ENCODE measurements around the gene THBS3.
"Not testable (repeated sequence)": the region's sequence is repeated elsewhere in the genome, so short reads cannot be mapped to it uniquely, and the experiment has no call there.

Gene THBS3

GRCh38 chr1:155208541-155209311 lies 1.0 kb upstream of the THBS3 start, which contains the start of gene MTX1:
Gene MTX1, plus strand, starts transcription at chr1:155208695. Its CDS starts 110 bp downstream, at chr1:155208805.
- DNase-seq (ENCODE audit: low spot score) (peak; percentile 86), FAIRE-seq (no peak)

- DNase-seq (ENCODE audit: low spot score) (peak; percentile 77), FAIRE-seq (peak; percentile 5)
Observed at GRCh38 chr1:155206891-155207805, 549 bp downstream of the THBS3 start.

- no peak for DNase-seq (ENCODE audit: low spot score)
- FAIRE-seq: no peak
Observed at GRCh38 chr1:155205969-155206593, 1.6 kb downstream of the THBS3 start.

GRCh38 chr1:155205035-155205434 lies 2.7 kb downstream of the THBS3 start:
- no peak for FAIRE-seq

GRCh38 chr1:155202731-155203515 lies 4.8 kb downstream of the THBS3 start:
- DNase-seq (ENCODE audit: low spot score): no peak
- no peak for FAIRE-seq

More at GRCh38 chr1:155205035-155205434, 2.7 kb downstream of the THBS3 start:
- no peak for DNase-seq (ENCODE audit: low spot score)

- no peak for FAIRE-seq
- no peak for DNase-seq (ENCODE audit: low spot score)
Observed at GRCh38 chr1:155202198-155202597, 5.5 kb downstream of the THBS3 start.

GRCh38 chr1:155200920-155201319 lies 6.8 kb downstream of the THBS3 start:
- DNase-seq (ENCODE audit: low spot score) (no peak), FAIRE-seq (no peak)

GRCh38 chr1:155199792-155200191 lies 7.9 kb downstream of the THBS3 start:
- no peak for FAIRE-seq
- DNase-seq (ENCODE audit: low spot score): no peak

- DNase-seq (ENCODE audit: low spot score): no peak
- no peak for FAIRE-seq
Observed at GRCh38 chr1:155198547-155198906, 9.2 kb downstream of the THBS3 start.

GRCh38 chr1:155197901-155198546 lies 9.7 kb downstream of the THBS3 start:
- FAIRE-seq: no peak

GRCh38 chr1:155196893-155197638 lies 10.6 kb downstream of the THBS3 start:
- FAIRE-seq: no peak
- no peak for DNase-seq (ENCODE audit: low spot score)

More at GRCh38 chr1:155197901-155198546, 9.7 kb downstream of the THBS3 start:
- no peak for DNase-seq (ENCODE audit: low spot score)

- DNase-seq (ENCODE audit: low spot score) (no peak), FAIRE-seq (no peak)
Observed at GRCh38 chr1:155196103-155196892, 11.4 kb downstream of the THBS3 start.

- FAIRE-seq: no peak
- DNase-seq (ENCODE audit: low spot score): no peak
Observed at GRCh38 chr1:155195201-155196102, 12.2 kb downstream of the THBS3 start.

- DNase-seq (ENCODE audit: low spot score): not testable (repeated sequence)
Observed at GRCh38 chr1:155193991-155194240, 13.8 kb downstream of the THBS3 start.

GRCh38 chr1:155193275-155193990 lies 14.3 kb downstream of the THBS3 start:
- DNase-seq (ENCODE audit: low spot score) (peak; percentile 89), FAIRE-seq (peak; percentile 27)

More at GRCh38 chr1:155193991-155194240, 13.8 kb downstream of the THBS3 start:
- FAIRE-seq: not testable (repeated sequence)

GRCh38 chr1:155192346-155193274 lies 15.1 kb downstream of the THBS3 start:
- DNase-seq (ENCODE audit: low spot score): peak; percentile 37
- no peak for FAIRE-seq

Measured in urothelium cell line (cell line).